OCI-LY7 (cell line): ENCODE data around the gene SCN8A. TPM values are rescaled to one million over a fixed set of nuclear protein-coding genes. Genes with fewer than 3 reads are reported as not detected.

Source experiments
- BruUV-seq: library from RNA; stranded (reverse); fragments of 400-500 nt; replicated peaks from 2 replicates; lab custom pipeline; 2021; lab: Mats Ljungman, UMichigan
- CTCF ChIA-PET: fragments of 300-600 bp; sonication (Branson Sonifier 250); formaldehyde crosslinking; loops from one replicate; lab custom pipeline; 2022; ENCODE audit warnings: antibody characterized with exemption; ENCODE audit not compliant: unreplicated experiment; lab: Charles Lee
- POLR2A ChIA-PET: fragments of 300-600 bp; sonication (Branson Sonifier 250); formaldehyde crosslinking; loops from one replicate; lab custom pipeline; 2022; ENCODE audit warnings: antibody characterized with exemption; lab: Charles Lee
- DNase-seq: peaks from one replicate; pipeline ENCODE4 v3.0.0-alpha.2; 2015; ENCODE audit warnings: low spot score
- H2AFZ ChIP-seq: fragments of 200-600 bp; sonication (generic), shearing (Covaris generic); 2 replicates; pipeline ENCODE4 v1.6.1; 2014; ENCODE audit warnings: mild to moderate bottlenecking, antibody characterized with exemption, low read length, moderate library complexity
- H3K27ac ChIP-seq: fragments of 200-600 bp; sonication (generic); 2 replicates; pipeline ENCODE4 v1.5.1; 2014; ENCODE audit warnings: mixed run types, low read depth, mild to moderate bottlenecking, moderate library complexity, low read length, inconsistent platforms; ENCODE audit not compliant: poor library complexity, severe bottlenecking
- H3K36me3 ChIP-seq: fragments of 200-600 bp; sonication (generic); 2 replicates; pipeline ENCODE4 v1.6.1; 2014; ENCODE audit warnings: mild to moderate bottlenecking, antibody characterized with exemption, low read length, moderate library complexity, mixed read lengths; ENCODE audit not compliant: insufficient read depth
- H3K4me1 ChIP-seq: fragments of 200-600 bp; sonication (generic); 2 replicates; pipeline ENCODE4 v1.5.1; 2014; ENCODE audit warnings: mild to moderate bottlenecking, low read length; ENCODE audit not compliant: insufficient read depth, poor library complexity, severe bottlenecking
- H3K4me2 ChIP-seq: fragments of 200-600 bp; sonication (generic); 2 replicates; pipeline ENCODE4 v1.6.1; 2014; ENCODE audit warnings: mild to moderate bottlenecking, low read length
- H3K4me3 ChIP-seq: fragments of 200-600 bp; sonication (generic); 2 replicates; pipeline ENCODE4 v1.5.1; 2014; ENCODE audit warnings: mild to moderate bottlenecking, low read depth, low read length; ENCODE audit not compliant: poor library complexity, severe bottlenecking
- H3K79me2 ChIP-seq: fragments of 200-600 bp; sonication (generic); 2 replicates; pipeline ENCODE4 v1.6.1; 2016; ENCODE audit warnings: low read depth, mild to moderate bottlenecking, low read length, moderate library complexity, mixed read lengths; ENCODE audit not compliant: insufficient read depth
- H3K9me2 ChIP-seq: fragments of 200-600 bp; sonication (generic); 2 replicates; pipeline ENCODE4 v1.6.1; 2016; ENCODE audit warnings: mild to moderate bottlenecking, low read length, mixed read lengths; ENCODE audit not compliant: insufficient read depth
- H3K9me3 ChIP-seq: fragments of 200-600 bp; sonication (generic); 2 replicates; pipeline ENCODE4 v1.6.1; 2014; ENCODE audit warnings: mild to moderate bottlenecking, mixed run types, low read length, mixed read lengths
- H4K20me1 ChIP-seq: fragments of 200-600 bp; sonication (generic); 2 replicates; pipeline ENCODE4 v1.6.1; 2014; ENCODE audit warnings: mild to moderate bottlenecking, antibody characterized with exemption, low read length, moderate library complexity, mixed read lengths; ENCODE audit not compliant: insufficient read depth
- CTCF ChIP-seq: fragments of 200-600 bp; sonication (generic); conservative IDR thresholded peaks from 2 replicates; pipeline ENCODE4 v1.5.1; 2014; ENCODE audit warnings: mild to moderate bottlenecking, antibody characterized with exemption, low read length, moderate library complexity, mixed read lengths
- EZH2phosphoT487 ChIP-seq: fragments of 200-600 bp; sonication (generic); IDR thresholded peaks from 2 replicates; pipeline ENCODE4 v1.6.1; 2018; ENCODE audit warnings: low read depth, borderline replicate concordance, mild to moderate bottlenecking, mixed run types, antibody characterized with exemption, low read length, moderate library complexity, mixed read lengths
- intact Hi-C: fragments of 100-400 bp; cut with micrococcal nuclease; formaldehyde crosslinking; loops from one replicate; pipeline ENCODE4 v1.10.0; 2022; ENCODE audit not compliant: unreplicated experiment
- total RNA-seq, 2 experiments: library from RNA; depleted of rRNA in 1 of 2; stranded (reverse); fragments of >200 nt in 1 of 2; shearing (Covaris generic) in 1 of 2; gene quantifications; 2 replicates each; pipeline ENCODE4 v1.2.3, GENCODE V29; 2014 to 2022

The SCN8A gene
- total RNA-seq, 2 experiments from 2014 or later = 0.88 to 2.6 TPM

- TF ChIP-seq EZH2phosphoT487 = no peak
- no peak for TF ChIP-seq CTCF
Observed at GRCh38 chr12:51763743-51764142, 172.7 kb downstream of the SCN8A start.

GRCh38 chr12:51766067-51766676 lies 175.1 kb downstream of the SCN8A start:
- no peaks in the 10 kb centered on the region for H3K9me3 ChIP-seq
- no peaks in the 10 kb centered on the region for H3K4me1 ChIP-seq
- no peaks in the 10 kb centered on the region for H3K79me2 ChIP-seq
- no peak for TF ChIP-seq CTCF
- no peak for TF ChIP-seq EZH2phosphoT487
- H2AFZ ChIP-seq = no peak overlapping the region
- ChIA-PET POLR2A (interaction anchor here (0.6 to 1.0 kb wide), 3 partner anchors 11 to 309 kb away, joined by 3 read pairs; no protein-coding TSS in a partner anchor), CTCF (no interaction called here)
- no peaks in the 10 kb centered on the region for H3K9me2 ChIP-seq
- no TSS peak for BruUV-seq
- DNase-seq = no peak
- intact Hi-C loops = no loop called here
- H3K4me2 ChIP-seq = no peak overlapping the region
- H3K4me3 ChIP-seq = no peak overlapping the region
- no peaks in the 10 kb centered on the region for H4K20me1 ChIP-seq
- H3K36me3 ChIP-seq = no peaks in the 10 kb centered on the region
- H3K27ac ChIP-seq = no peak overlapping the region

More at GRCh38 chr12:51763743-51764142, 172.7 kb downstream of the SCN8A start:
- no peaks in the 10 kb centered on the region for H3K79me2 ChIP-seq
- H3K4me2 ChIP-seq = no peak overlapping the region
- DNase-seq = no peak
- intact Hi-C loops = no loop called here
- H3K4me3 ChIP-seq = no peak overlapping the region
- no peak overlapping the region for H2AFZ ChIP-seq
- no peaks in the 10 kb centered on the region for H3K9me2 ChIP-seq
- H4K20me1 ChIP-seq = no peaks in the 10 kb centered on the region
- no peaks in the 10 kb centered on the region for H3K36me3 ChIP-seq
- ChIA-PET POLR2A (no interaction called here), CTCF (no interaction called here)
- H3K27ac ChIP-seq = no peak overlapping the region
- BruUV-seq = no TSS peak
- H3K4me1 ChIP-seq = no peaks in the 10 kb centered on the region
- H3K9me3 ChIP-seq = no peaks in the 10 kb centered on the region

DNA sequence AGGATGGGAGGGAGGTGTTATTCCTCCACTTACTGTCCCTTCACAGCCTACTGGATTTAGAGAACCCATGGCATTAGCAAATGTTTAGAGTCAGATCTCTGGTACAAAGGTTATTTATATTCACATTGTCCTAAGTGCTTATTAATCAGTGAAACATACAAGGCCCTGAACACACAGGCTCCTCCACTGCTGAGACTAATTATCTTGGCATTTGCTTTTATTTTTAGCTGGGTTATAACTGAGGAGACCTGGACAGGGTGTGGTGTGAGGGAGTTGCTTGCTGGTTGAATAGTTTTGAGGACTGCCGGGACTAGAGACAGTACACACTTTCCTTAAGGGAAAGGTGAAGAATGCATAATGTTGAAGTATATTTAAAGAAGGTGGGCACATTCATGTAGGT lies 180.0 kb downstream of the SCN8A start:
- Histone ChIP-seq H3K79me2 (no peaks in the 10 kb centered on the region), H3K9me3 (no peaks in the 10 kb centered on the region), H3K36me3 (no peaks in the 10 kb centered on the region), H3K4me1 (no peaks in the 10 kb centered on the region), H2AFZ (no peak overlapping the region), H4K20me1 (no peaks in the 10 kb centered on the region), H3K4me2 (no peak overlapping the region), H3K4me3 (no peak overlapping the region), H3K27ac (no peak overlapping the region), H3K9me2 (no peaks in the 10 kb centered on the region)
- CTCF ChIA-PET = no interaction called here
- intact Hi-C loops = no loop called here
- no peak for DNase-seq
- TF ChIP-seq CTCF = no peak
- TF ChIP-seq EZH2phosphoT487 = no peak
- POLR2A ChIA-PET = no interaction called here
- no TSS peak for BruUV-seq
